GM12878 (cell line): Measurements from ENCODE around the gene DYNLT4. TPM values are rescaled to one million over a fixed set of nuclear protein-coding genes. Genes with fewer than 3 reads are reported as not detected.
A peak's percentile ranks its signal among the peaks of the same experiment; 100 is the strongest.

Source experiments
- ATAC-seq: fragments of 200-7000 bp; cut with Tn5 transposase; 3 replicates; pipeline ENCODE4 v1.9.1; 2020; ENCODE audit warnings: mild to moderate bottlenecking, moderate library complexity
- BruUV-seq: library from RNA; stranded (reverse); fragments of 400-500 nt; replicated peaks from 2 replicates; lab custom pipeline; 2021; lab: Mats Ljungman, UMichigan
- CTCF ChIA-PET: fragments of 300-600 bp; sonication (Branson Sonifier 250); formaldehyde crosslinking; extraction: SDS; loops from one replicate; lab custom pipeline; 2021; ENCODE audit warnings: inconsistent platforms; lab: Yijun Ruan, JAX
- POLR2A ChIA-PET: fragments of 350-600 bp; formaldehyde crosslinking; extraction: SDS; loops from one replicate; lab custom pipeline; 2021; ENCODE audit warnings: inconsistent platforms; lab: Charles Lee
- RAD21 ChIA-PET: fragments of 300-600 bp; sonication (Branson Sonifier 250); formaldehyde crosslinking; loops from one replicate; lab custom pipeline; 2023; ENCODE audit warnings: antibody characterized with exemption; ENCODE audit not compliant: unreplicated experiment; lab: Charles Lee
- SMC1A ChIA-PET: fragments of 300-600 bp; sonication (Branson Sonifier 250); formaldehyde crosslinking; loops from one replicate; lab custom pipeline; 2023; ENCODE audit not compliant: unreplicated experiment, uncharacterized antibody; lab: Charles Lee
- DNase-seq: peaks from one replicate; pipeline ENCODE4 v3.0.0-alpha.2; 2011; ENCODE audit warnings: low read depth, low spot score
- FAIRE-seq: peaks from 3 replicates; lab custom pipeline; 2011; peaks lifted over from hg19 to GRCh38; lab: Jason Lieb, UNC
- H2AFZ ChIP-seq: 2 replicates; pipeline ENCODE4 v1.6.0; 2011; ENCODE audit warnings: low read depth, low read length, control low read depth; ENCODE audit not compliant: control insufficient read depth
- H3K27ac ChIP-seq: 2 replicates; pipeline ENCODE4 v1.5.1; 2011; ENCODE audit warnings: control low read depth; ENCODE audit not compliant: control insufficient read depth, insufficient read depth
- H3K27me3 ChIP-seq, 2 experiments: replicated peaks in 1 of 2; 2 replicates each; pipeline versions ENCODE4 v1.6.0 to v1.6.1; 2011; ENCODE audit warnings: low read length in 1 of 2; ENCODE audit not compliant: control insufficient read depth in 2 of 2, insufficient read depth in 2 of 2
- H3K36me3 ChIP-seq, 2 experiments: 2 replicates each; pipeline ENCODE4 v1.5.1; 2011; ENCODE audit warnings: low read length in 1 of 2; ENCODE audit not compliant: control insufficient read depth in 2 of 2, insufficient read depth in 2 of 2
- H3K4me1 ChIP-seq: 2 replicates; pipeline ENCODE4 v1.6.1; 2011; ENCODE audit warnings: mild to moderate bottlenecking, low read length, moderate library complexity, mixed read lengths; ENCODE audit not compliant: control insufficient read depth, insufficient read depth
- H3K4me2 ChIP-seq: 2 replicates; pipeline ENCODE4 v1.6.0; 2011; ENCODE audit warnings: control low read depth; ENCODE audit not compliant: control insufficient read depth, insufficient read depth
- H3K4me3 ChIP-seq: fragments of 200-600 bp; sonication (generic); 2 replicates; pipeline ENCODE4 v1.5.1; 2016
- H3K79me2 ChIP-seq: 2 replicates; pipeline ENCODE4 v1.6.0; 2011; ENCODE audit warnings: low read length; ENCODE audit not compliant: control insufficient read depth, insufficient read depth
- H3K9ac ChIP-seq: 2 replicates; pipeline ENCODE4 v1.8.0; 2011; ENCODE audit warnings: low read length, control low read depth, mixed read lengths; ENCODE audit not compliant: control insufficient read depth, insufficient read depth
- H3K9me3 ChIP-seq: replicated peaks from 3 replicates; pipeline ENCODE4 v1.5.1; 2011; ENCODE audit warnings: mild to moderate bottlenecking, low read length; ENCODE audit not compliant: control insufficient read depth, insufficient read depth
- H4K20me1 ChIP-seq: 2 replicates; pipeline ENCODE4 v1.6.0; 2011; ENCODE audit not compliant: control insufficient read depth, insufficient read depth
- DPF2 ChIP-seq: fragments of 450-650 bp; IDR thresholded peaks from 2 replicates; pipeline ENCODE4 v1.6.1; 2017; ENCODE audit warnings: mild to moderate bottlenecking
- KLF5 ChIP-seq: fragments of 450-650 bp; IDR thresholded peaks from 2 replicates; pipeline ENCODE4 v1.6.1; 2014; ENCODE audit warnings: mild to moderate bottlenecking; ENCODE audit not compliant: partially characterized antibody
- PML ChIP-seq: IDR thresholded peaks from 2 replicates; pipeline ENCODE4 v1.6.1; 2012; ENCODE audit warnings: low read length, inconsistent platforms
- POLR2A ChIP-seq: IDR thresholded peaks from 2 replicates; pipeline ENCODE4 v1.6.1; 2011; ENCODE audit warnings: low read depth, mild to moderate bottlenecking, low read length
- POLR2AphosphoS5 ChIP-seq: IDR thresholded peaks from 2 replicates; pipeline ENCODE4 v1.6.1; 2011; ENCODE audit warnings: mild to moderate bottlenecking, low read length, inconsistent platforms
- SMAD5 ChIP-seq: IDR thresholded peaks from 2 replicates; pipeline ENCODE4 v1.6.1; 2016; ENCODE audit warnings: antibody characterized with exemption, low read depth
- SREBF1 ChIP-seq: IDR thresholded peaks from 2 replicates; pipeline ENCODE4 v1.6.1; 2012; ENCODE audit warnings: mild to moderate bottlenecking, low read length
- WGBS: methylation state at CpG from one replicate; pipeline ENCODE4 v1.1.6; 2016; ENCODE audit warnings: low lambda C conversion rate; ENCODE audit not compliant: insufficient replicate concordance, insufficient coverage; ENCODE audit errors: missing lambda C conversion rate; 5-methylcytosine and 5-hydroxymethylcytosine counted together
- in situ Hi-C: fragments of 300-500 bp; cut with MboI; formaldehyde crosslinking; loops from 9 replicates; pipeline ENCODE4 v1.14.3; 2018; ENCODE audit warnings: mixed read lengths
- intact Hi-C: fragments of 100-400 bp; cut with micrococcal nuclease; formaldehyde crosslinking; loops from one replicate; pipeline ENCODE4 v1.14.2; 2022; ENCODE audit not compliant: unreplicated experiment
- polyA plus RNA-seq, 11 experiments: library from polyadenylated mRNA; depleted of rRNA in 4 of 11; unstranded in 6 of 11; stranded (reverse) in 5 of 11; fragments of >200 nt; fragmentation: Nextera tagmentation in 4 of 11; fragmentation: Illumina TruSeq in 1 of 11; extraction: Ambion mirVana in 4 of 11; extraction: Trizol in 1 of 11; gene quantifications; 1 replicate in 1 of 11; 2 replicates in 10 of 11; pipeline versions ENCODE4 v1.2.1 to v1.2.3, GENCODE V29; 2011 to 2016; ENCODE audit warnings: inconsistent platforms in 2 of 11, missing spikeins in 2 of 11, low read depth in 1 of 11
- total RNA-seq, 4 experiments: library from RNA; depleted of rRNA in 3 of 4; stranded (reverse); fragments of >200 nt in 3 of 4; fragmentation: Illumina TruSeq in 1 of 4; extraction: Trizol in 1 of 4; gene quantifications; 2 replicates each; pipeline versions ENCODE4 v1.2.1 to v1.2.3, GENCODE V29; 2013 to 2021
- TF ChIP-seq, protein P1 (sequence below): fragments of 450-650 bp; IDR thresholded peaks from 2 replicates; pipeline ENCODE4 v1.6.1; 2016; ENCODE audit warnings: mild to moderate bottlenecking

DYNLT4 gene
- total and polyA plus RNA-seq, 10 of the 15 experiments (the other 5 are each of a cell fraction or from before 2014, with no cell fraction given): 0.23 to 0.28 TPM; not detected in 8

- FAIRE-seq: no peak
Observed at GRCh38 chr1:44777969-44778635, 29.0 kb downstream of the DYNLT4 start.

DNA sequence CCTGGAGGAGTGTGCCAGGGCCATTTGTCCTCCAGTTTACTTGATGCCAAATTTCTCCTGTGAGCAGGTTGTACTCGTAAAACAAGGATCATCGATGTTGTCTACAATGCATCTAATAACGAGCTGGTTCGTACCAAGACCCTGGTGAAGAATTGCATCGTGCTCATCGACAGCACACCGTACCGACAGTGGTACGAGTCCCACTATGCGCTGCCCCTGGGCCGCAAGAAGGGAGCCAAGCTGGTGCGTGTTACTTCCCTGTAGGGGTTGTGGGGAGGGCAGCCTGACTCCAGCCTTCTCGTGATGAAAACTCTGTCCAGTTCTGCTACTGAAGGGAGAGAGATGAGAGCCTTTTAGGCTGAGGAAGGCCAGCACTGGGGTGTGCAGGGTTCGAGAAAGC, 29.6 kb downstream of the DYNLT4 start:
- H2AFZ ChIP-seq: no peak overlapping the region
- peak overlapping the region; percentile 99 for H3K9ac ChIP-seq
- peaks cover 8 to 30% of the 10 kb centered on the region in 2 experiments for H3K36me3 ChIP-seq
- SMC1A ChIA-PET: interaction anchor here (0.9 to 1.7 kb wide), 3 partner anchors 8 to 56 kb away, joined by 4 to 6 read pairs (median 5); no protein-coding TSS in a partner anchor
- FAIRE-seq (no peak), DNase-seq (no peak)
- in situ Hi-C loops (no loop called here), intact Hi-C loops (loop anchor here (2.0 to 5.0 kb wide), 2 partner anchors 40 to 47 kb away; partner anchors contain the start of gene RNU5D-1)
- CTCF ChIA-PET: interaction anchor here (0.8 to 1.6 kb wide), 3 partner anchors 48 to 64 kb away, joined by 3 to 5 read pairs (median 4); no protein-coding TSS in a partner anchor
- H3K4me1 ChIP-seq: peaks cover 13% of the 10 kb centered on the region
- TF ChIP-seq DPF2 (0 out of 2 replicates have a peak, but pooled peaks have one; percentile 30), POLR2A (peak; percentile 55), POLR2AphosphoS5 (peak; percentile 34; the same call in 1 of the 2 replicates), KLF5 (no peak), SREBF1 (no peak)
- TF ChIP-seq, protein P1, sequence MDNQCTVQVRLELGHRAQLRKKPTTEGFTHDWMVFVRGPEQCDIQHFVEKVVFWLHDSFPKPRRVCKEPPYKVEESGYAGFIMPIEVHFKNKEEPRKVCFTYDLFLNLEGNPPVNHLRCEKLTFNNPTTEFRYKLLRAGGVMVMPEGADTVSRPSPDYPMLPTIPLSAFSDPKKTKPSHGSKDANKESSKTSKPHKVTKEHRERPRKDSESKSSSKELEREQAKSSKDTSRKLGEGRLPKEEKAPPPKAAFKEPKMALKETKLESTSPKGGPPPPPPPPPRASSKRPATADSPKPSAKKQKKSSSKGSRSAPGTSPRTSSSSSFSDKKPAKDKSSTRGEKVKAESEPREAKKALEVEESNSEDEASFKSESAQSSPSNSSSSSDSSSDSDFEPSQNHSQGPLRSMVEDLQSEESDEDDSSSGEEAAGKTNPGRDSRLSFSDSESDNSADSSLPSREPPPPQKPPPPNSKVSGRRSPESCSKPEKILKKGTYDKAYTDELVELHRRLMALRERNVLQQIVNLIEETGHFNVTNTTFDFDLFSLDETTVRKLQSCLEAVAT: peak; percentile 53; the same call in 1 of the 2 replicates
- TF ChIP-seq, all 136 proteins: peak for 4
- H3K27me3 ChIP-seq: no peaks in the 10 kb centered on the region
- RAD21 ChIA-PET: interaction anchor here (0.5 kb wide), 1 partner anchor 740 kb away, joined by 3 read pairs; no protein-coding TSS in a partner anchor
- no TSS peak for BruUV-seq
- H3K79me2 ChIP-seq: peaks cover 43% of the 10 kb centered on the region
- WGBS: 83% methylated on average over 14 of the region's 14 CpGs
- H4K20me1 ChIP-seq: peaks cover 12% of the 10 kb centered on the region
- peak overlapping the region; percentile 73 for H3K4me2 ChIP-seq
- H3K27ac ChIP-seq: no peak overlapping the region
- POLR2A ChIA-PET: interaction anchor here (0.7 to 1.4 kb wide), 2 partner anchors 23 to 42 kb away, joined by 3 to 4 read pairs; partner anchors contain the start of gene PLK3
- peak overlapping the region; percentile 73 for H3K4me3 ChIP-seq
- ATAC-seq: no peak
- H3K9me3 ChIP-seq: no peaks in the 10 kb centered on the region

More at GRCh38 chr1:44777969-44778635, 29.0 kb downstream of the DYNLT4 start:
- Histone ChIP-seq H3K36me3 (peaks cover 8 to 30% of the 10 kb centered on the region in 2 experiments), H3K27ac (no peak overlapping the region), H3K4me3 (peak overlapping the region; percentile 73), H2AFZ (no peak overlapping the region), H3K9ac (peak overlapping the region; percentile 99), H3K79me2 (peaks cover 43% of the 10 kb centered on the region), H3K27me3 (no peaks in the 10 kb centered on the region), H4K20me1 (peaks cover 12% of the 10 kb centered on the region), H3K4me2 (peak overlapping the region; percentile 73), H3K4me1 (peaks cover 13% of the 10 kb centered on the region), H3K9me3 (no peaks in the 10 kb centered on the region)
- RAD21 ChIA-PET: interaction anchor here (0.5 kb wide), 1 partner anchor 739 kb away, joined by 3 read pairs; no protein-coding TSS in a partner anchor
- DNase-seq (no peak), ATAC-seq (no peak)
- no TSS peak for BruUV-seq
- no peak for TF ChIP-seq SMAD5
- 0 out of 2 replicates have a peak, but pooled peaks have one; percentile 27 for TF ChIP-seq PML
- SMC1A ChIA-PET: interaction anchor here (0.9 to 1.7 kb wide), 2 partner anchors 49 to 57 kb away, joined by 4 to 5 read pairs; no protein-coding TSS in a partner anchor
- 62% methylated on average over 13 of the region's 13 CpGs for WGBS
- in situ Hi-C loops (no loop called here), intact Hi-C loops (loop anchor here (2.0 to 5.0 kb wide), 2 partner anchors 39 to 47 kb away; partner anchors contain the start of gene RNU5D-1)
- CTCF ChIA-PET: interaction anchor here (0.8 to 1.6 kb wide), 3 partner anchors 48 to 65 kb away, joined by 3 to 5 read pairs (median 4); no protein-coding TSS in a partner anchor
- POLR2A ChIA-PET: interaction anchor here (0.7 to 1.4 kb wide), 2 partner anchors 22 to 41 kb away, joined by 3 to 4 read pairs; partner anchors contain the start of gene PLK3
